Cardiac fibroblast (primary cell): Measurements from ENCODE around the gene CCNL1.

Experiments used
- DNase-seq, 2 donors: peaks; one replicate each; pipeline versions ENCODE4 v3.0.0 to v3.0.0-alpha.2; 2010; ENCODE audit warnings: low read depth in 2 of 2
- H3K4me3 ChIP-seq, 2 donors: replicated peaks in 1 of 2; 1 replicate in 1 of 2; 2 replicates in 1 of 2; pipeline ENCODE4 v1.5.1; 2011; ENCODE audit warnings: low read depth in 2 of 2, low read length in 2 of 2, mild to moderate bottlenecking in 2 of 2, moderate library complexity in 1 of 2
- TF ChIP-seq, protein P1 (sequence below): IDR thresholded peaks from one replicate; pipeline ENCODE4 v1.5.1; 2011; ENCODE audit warnings: low read depth, mild to moderate bottlenecking, low read length, inconsistent platforms

The CCNL1 gene

DNA sequence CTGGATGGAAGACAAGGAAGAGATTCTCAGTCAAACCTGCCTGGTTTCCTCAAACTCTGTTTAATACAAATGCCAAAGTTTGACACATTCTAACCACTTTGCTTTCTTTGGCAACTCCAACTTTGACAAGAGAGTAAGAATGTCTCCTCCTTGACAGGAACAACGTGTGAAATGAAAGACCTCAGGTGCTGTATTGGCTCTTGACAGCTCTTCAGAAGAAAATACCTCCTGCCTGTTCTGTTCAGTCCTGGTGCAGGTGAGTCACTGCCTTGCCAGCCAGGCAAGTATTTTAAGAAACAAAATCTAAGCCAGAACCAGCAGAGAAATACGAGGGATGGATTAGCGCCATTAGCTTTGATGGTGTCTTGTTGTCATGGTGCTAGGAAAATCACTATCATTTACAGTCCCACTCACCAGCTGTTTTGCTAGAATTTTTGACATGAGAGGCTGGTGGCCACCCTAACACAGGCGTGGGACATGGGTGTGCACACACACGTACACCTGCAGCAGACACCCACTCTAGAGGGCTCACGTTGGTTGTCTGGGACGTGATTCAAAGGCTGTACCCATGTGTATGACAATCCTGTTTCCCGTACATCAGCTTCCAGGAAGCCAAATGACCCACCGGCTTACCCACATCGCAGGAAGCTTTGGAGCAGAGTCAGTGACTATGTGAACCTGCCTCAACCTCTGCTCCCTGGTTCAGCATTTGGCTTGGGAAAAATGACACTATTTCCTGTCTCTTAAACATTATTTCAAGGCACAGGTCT, 60.4 kb downstream of the CCNL1 start:
- TF ChIP-seq, protein P1, sequence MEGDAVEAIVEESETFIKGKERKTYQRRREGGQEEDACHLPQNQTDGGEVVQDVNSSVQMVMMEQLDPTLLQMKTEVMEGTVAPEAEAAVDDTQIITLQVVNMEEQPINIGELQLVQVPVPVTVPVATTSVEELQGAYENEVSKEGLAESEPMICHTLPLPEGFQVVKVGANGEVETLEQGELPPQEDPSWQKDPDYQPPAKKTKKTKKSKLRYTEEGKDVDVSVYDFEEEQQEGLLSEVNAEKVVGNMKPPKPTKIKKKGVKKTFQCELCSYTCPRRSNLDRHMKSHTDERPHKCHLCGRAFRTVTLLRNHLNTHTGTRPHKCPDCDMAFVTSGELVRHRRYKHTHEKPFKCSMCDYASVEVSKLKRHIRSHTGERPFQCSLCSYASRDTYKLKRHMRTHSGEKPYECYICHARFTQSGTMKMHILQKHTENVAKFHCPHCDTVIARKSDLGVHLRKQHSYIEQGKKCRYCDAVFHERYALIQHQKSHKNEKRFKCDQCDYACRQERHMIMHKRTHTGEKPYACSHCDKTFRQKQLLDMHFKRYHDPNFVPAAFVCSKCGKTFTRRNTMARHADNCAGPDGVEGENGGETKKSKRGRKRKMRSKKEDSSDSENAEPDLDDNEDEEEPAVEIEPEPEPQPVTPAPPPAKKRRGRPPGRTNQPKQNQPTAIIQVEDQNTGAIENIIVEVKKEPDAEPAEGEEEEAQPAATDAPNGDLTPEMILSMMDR: no peak
- no peak overlapping the region for H3K4me3 ChIP-seq
- DNase-seq: peak in 1 of 2 donors; percentile 65

DNA sequence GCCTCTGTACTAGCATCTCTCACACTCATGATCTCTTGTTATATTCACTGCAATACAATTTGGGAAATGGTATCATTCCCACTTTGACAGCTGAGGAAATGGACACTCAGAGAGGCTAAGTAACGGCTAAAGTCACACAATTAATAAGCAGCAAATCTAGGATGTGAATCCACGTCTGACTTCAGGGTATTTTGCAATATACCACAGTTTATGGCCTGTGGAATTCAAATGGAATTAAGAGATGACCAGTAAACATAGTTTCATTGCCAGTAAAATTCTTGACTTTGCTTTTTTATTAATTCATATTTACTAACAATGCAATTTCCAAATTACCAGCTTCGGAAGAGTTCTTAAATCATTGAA, 61.1 kb downstream of the CCNL1 start:
- H3K4me3 ChIP-seq: no peak overlapping the region
- TF ChIP-seq, protein P1: no peak
- peak; percentile 57 to 86 for DNase-seq

- TF ChIP-seq, protein P1: no peak
- peak in 1 of 2 donors; percentile 38 for DNase-seq
- no peak overlapping the region for H3K4me3 ChIP-seq
Observed at GRCh38 chr3:157098121-157098822, 61.7 kb downstream of the CCNL1 start.
